Liver (tissue), 9 donors: ENCODE data around the gene SYNJ2. TPM values are rescaled to one million over a fixed set of nuclear protein-coding genes. Genes with fewer than 3 reads are reported as not detected.

ENCODE experiments used
- DNase-seq: peaks from one replicate; pipeline ENCODE4 v3.0.0-alpha.2; 2017; ENCODE audit warnings: low spot score
- H3K27ac ChIP-seq, 2 donors: one replicate each; pipeline ENCODE4 v1.7.0; 2013; ENCODE audit warnings: inconsistent platforms in 2 of 2, low read length in 2 of 2, control low read depth in 1 of 2, low read depth in 1 of 2, mild to moderate bottlenecking in 1 of 2
- H3K27me3 ChIP-seq, 4 donors: one replicate each; pipeline versions ENCODE4 v1.6.1 to v1.7.0; 2013; ENCODE audit warnings: low read length in 3 of 4, inconsistent platforms in 1 of 4, mild to moderate bottlenecking in 1 of 4, moderate library complexity in 1 of 4; ENCODE audit not compliant: control insufficient read depth in 4 of 4, insufficient read depth in 4 of 4
- H3K36me3 ChIP-seq, 4 donors: one replicate each; pipeline versions ENCODE4 v1.6.1 to v1.7.0; 2013; ENCODE audit warnings: low read length in 3 of 4, mild to moderate bottlenecking in 3 of 4, low read depth in 1 of 4, moderate library complexity in 1 of 4; ENCODE audit not compliant: control insufficient read depth in 4 of 4, insufficient read depth in 3 of 4
- H3K4me1 ChIP-seq, 4 donors: one replicate each; pipeline versions ENCODE4 v1.6.1 to v1.7.0; 2013; ENCODE audit warnings: low read length in 3 of 4, mild to moderate bottlenecking in 3 of 4, moderate library complexity in 1 of 4; ENCODE audit not compliant: control insufficient read depth in 4 of 4, insufficient read depth in 4 of 4
- H3K4me3 ChIP-seq, 3 donors: one replicate each; pipeline versions ENCODE4 v1.6.1 to v1.7.0; 2013; ENCODE audit warnings: low read length in 3 of 3, control low read depth in 1 of 3, low read depth in 1 of 3, mild to moderate bottlenecking in 1 of 3
- H3K9ac ChIP-seq, 2 donors: one replicate each; pipeline ENCODE4 v1.7.0; 2013; ENCODE audit warnings: low read length in 2 of 2, mild to moderate bottlenecking in 2 of 2, moderate library complexity in 2 of 2, control low read depth in 1 of 2, low read depth in 1 of 2
- H3K9me3 ChIP-seq, 4 donors: one replicate each; pipeline versions ENCODE4 v1.6.1 to v1.7.0; 2013; ENCODE audit warnings: low read length in 3 of 4; ENCODE audit not compliant: control insufficient read depth in 4 of 4
- EGR1 ChIP-seq, 2 donors: IDR thresholded peaks; 2 replicates each; pipeline ENCODE4 v1.6.1; 2016 to 2018; ENCODE audit warnings: antibody characterized with exemption in 2 of 2, low read depth in 2 of 2
- FOXA1 ChIP-seq: IDR thresholded peaks from 2 replicates; pipeline ENCODE4 v1.6.1; 2016; ENCODE audit warnings: antibody characterized with exemption
- FOXA2 ChIP-seq: IDR thresholded peaks from 2 replicates; pipeline ENCODE4 v1.6.1; 2016; ENCODE audit warnings: antibody characterized with exemption
- GABPA ChIP-seq, 2 donors: IDR thresholded peaks in 1 of 2; conservative IDR thresholded peaks in 1 of 2; 2 replicates each; pipeline ENCODE4 v1.6.1; 2016; ENCODE audit warnings: antibody characterized with exemption in 2 of 2, mild to moderate bottlenecking in 1 of 2, moderate library complexity in 1 of 2
- HNF4A ChIP-seq, 2 donors: conservative IDR thresholded peaks; 2 replicates each; pipeline ENCODE4 v1.6.1; 2016; ENCODE audit warnings: antibody characterized with exemption in 2 of 2, mild to moderate bottlenecking in 2 of 2
- JUND ChIP-seq, 2 donors: IDR thresholded peaks; 2 replicates each; pipeline ENCODE4 v1.6.1; 2016; ENCODE audit warnings: antibody characterized with exemption in 2 of 2
- RAD21 ChIP-seq, 2 donors: IDR thresholded peaks; 2 replicates each; pipeline ENCODE4 v1.6.1; 2016; ENCODE audit warnings: antibody characterized with exemption in 2 of 2, mild to moderate bottlenecking in 2 of 2
- SP1 ChIP-seq: IDR thresholded peaks from 2 replicates; pipeline ENCODE4 v1.6.1; 2018; ENCODE audit warnings: antibody characterized with exemption, mild to moderate bottlenecking
- TAF1 ChIP-seq: conservative IDR thresholded peaks from 2 replicates; pipeline ENCODE4 v1.6.1; 2016; ENCODE audit warnings: antibody characterized with exemption, mild to moderate bottlenecking
- YY1 ChIP-seq: IDR thresholded peaks from 2 replicates; pipeline ENCODE4 v1.6.1; 2016; ENCODE audit warnings: antibody characterized with exemption, mild to moderate bottlenecking
- WGBS: extraction: QIAGEN DNeasy Blood & Tissue Kit; methylation state at CpG from one replicate; pipeline ENCODE4 v1.1.7; 2013; 5-methylcytosine and 5-hydroxymethylcytosine counted together
- polyA plus RNA-seq, 2 donors: library from polyadenylated mRNA; stranded (reverse) in 1 of 2; unstranded in 1 of 2; fragments of 200-250 nt in 1 of 2; fragments of >200 nt in 1 of 2; fragmentation: Nextera tagmentation in 1 of 2; extraction: Ambion mirVana in 1 of 2; gene quantifications; one replicate each; pipeline versions ENCODE4 v1.2.1 to v1.2.3, GENCODE V29; 2013 to 2015
- total RNA-seq, 2 donors: library from RNA; depleted of rRNA; stranded (reverse); fragments of >200 nt; gene quantifications; one replicate each; pipeline ENCODE4 v1.2.3, GENCODE V29; 2014
- TF ChIP-seq, protein P1 (sequence below): IDR thresholded peaks from 2 replicates; pipeline ENCODE4 v1.6.1; 2016; ENCODE audit warnings: antibody characterized with exemption
- TF ChIP-seq, protein P2 (sequence below): IDR thresholded peaks from 2 replicates; pipeline ENCODE4 v1.6.1; 2016; ENCODE audit warnings: antibody characterized with exemption, mild to moderate bottlenecking
- TF ChIP-seq, protein P3 (sequence below): IDR thresholded peaks from 2 replicates; pipeline ENCODE4 v1.6.1; 2016; ENCODE audit warnings: antibody characterized with exemption
- TF ChIP-seq, protein P4 (sequence below): fragments of 150-350 bp; IDR thresholded peaks from 2 replicates; pipeline ENCODE4 v1.5.1; 2017; ENCODE audit warnings: improper control_type of control experiment, low read depth, low read length; ENCODE audit not compliant: missing input control
- TF ChIP-seq, protein P5 (sequence below): IDR thresholded peaks from 2 replicates; pipeline ENCODE4 v1.6.1; 2016; ENCODE audit warnings: antibody characterized with exemption
- donor health status: healthy.
- donor health status: healthy.
- donor health status: healthy.
- donor health status: healthy.
- donor health status: healthy.

Gene SYNJ2
- total and polyA plus RNA-seq, 4 donors, result 2.4 to 8.9 (median 3.2) TPM

DNA sequence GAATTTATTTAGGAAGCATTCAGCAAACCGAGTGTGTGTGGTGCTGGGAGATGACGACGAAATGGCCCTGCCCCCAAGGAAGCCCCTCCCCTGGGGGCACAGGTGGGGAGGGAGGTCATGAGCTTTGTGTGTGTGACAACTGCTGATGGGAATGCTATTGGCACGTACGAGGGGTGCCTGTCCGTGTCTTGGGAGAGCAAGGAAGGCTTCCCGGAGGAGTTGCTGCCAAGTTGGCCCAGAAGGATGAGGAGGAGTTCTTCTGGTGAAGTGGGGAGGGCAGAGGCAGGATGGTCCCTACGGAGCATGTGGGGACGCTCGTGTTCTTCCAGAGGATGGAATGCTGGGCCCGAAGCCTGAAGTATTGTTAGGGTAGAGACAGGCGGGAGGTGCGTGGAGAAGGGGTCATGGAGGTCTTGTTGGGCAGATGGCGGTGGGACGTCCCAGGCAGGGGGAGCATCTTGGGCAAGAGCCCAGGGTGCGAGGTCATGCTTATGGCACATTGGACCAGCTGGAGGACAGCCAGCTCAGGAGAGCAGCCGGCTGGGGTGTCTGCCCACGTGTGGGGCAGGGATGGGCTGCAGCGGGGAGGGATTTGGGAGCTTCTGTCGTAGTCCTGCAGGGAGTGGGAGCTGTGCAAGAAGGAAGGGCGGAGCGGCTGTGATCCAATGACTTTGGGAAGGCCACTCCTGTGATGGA, 46.1 kb downstream of the SYNJ2 start (continued):
- TF ChIP-seq, protein P1, sequence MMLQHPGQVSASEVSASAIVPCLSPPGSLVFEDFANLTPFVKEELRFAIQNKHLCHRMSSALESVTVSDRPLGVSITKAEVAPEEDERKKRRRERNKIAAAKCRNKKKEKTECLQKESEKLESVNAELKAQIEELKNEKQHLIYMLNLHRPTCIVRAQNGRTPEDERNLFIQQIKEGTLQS, result no peak
- TF ChIP-seq JUND (IDR thresholded peaks at IDR 0.05) (no peak), SP1 (no peak)
- TF ChIP-seq, protein P2, sequence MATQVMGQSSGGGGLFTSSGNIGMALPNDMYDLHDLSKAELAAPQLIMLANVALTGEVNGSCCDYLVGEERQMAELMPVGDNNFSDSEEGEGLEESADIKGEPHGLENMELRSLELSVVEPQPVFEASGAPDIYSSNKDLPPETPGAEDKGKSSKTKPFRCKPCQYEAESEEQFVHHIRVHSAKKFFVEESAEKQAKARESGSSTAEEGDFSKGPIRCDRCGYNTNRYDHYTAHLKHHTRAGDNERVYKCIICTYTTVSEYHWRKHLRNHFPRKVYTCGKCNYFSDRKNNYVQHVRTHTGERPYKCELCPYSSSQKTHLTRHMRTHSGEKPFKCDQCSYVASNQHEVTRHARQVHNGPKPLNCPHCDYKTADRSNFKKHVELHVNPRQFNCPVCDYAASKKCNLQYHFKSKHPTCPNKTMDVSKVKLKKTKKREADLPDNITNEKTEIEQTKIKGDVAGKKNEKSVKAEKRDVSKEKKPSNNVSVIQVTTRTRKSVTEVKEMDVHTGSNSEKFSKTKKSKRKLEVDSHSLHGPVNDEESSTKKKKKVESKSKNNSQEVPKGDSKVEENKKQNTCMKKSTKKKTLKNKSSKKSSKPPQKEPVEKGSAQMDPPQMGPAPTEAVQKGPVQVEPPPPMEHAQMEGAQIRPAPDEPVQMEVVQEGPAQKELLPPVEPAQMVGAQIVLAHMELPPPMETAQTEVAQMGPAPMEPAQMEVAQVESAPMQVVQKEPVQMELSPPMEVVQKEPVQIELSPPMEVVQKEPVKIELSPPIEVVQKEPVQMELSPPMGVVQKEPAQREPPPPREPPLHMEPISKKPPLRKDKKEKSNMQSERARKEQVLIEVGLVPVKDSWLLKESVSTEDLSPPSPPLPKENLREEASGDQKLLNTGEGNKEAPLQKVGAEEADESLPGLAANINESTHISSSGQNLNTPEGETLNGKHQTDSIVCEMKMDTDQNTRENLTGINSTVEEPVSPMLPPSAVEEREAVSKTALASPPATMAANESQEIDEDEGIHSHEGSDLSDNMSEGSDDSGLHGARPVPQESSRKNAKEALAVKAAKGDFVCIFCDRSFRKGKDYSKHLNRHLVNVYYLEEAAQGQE, result no peak

DNA sequence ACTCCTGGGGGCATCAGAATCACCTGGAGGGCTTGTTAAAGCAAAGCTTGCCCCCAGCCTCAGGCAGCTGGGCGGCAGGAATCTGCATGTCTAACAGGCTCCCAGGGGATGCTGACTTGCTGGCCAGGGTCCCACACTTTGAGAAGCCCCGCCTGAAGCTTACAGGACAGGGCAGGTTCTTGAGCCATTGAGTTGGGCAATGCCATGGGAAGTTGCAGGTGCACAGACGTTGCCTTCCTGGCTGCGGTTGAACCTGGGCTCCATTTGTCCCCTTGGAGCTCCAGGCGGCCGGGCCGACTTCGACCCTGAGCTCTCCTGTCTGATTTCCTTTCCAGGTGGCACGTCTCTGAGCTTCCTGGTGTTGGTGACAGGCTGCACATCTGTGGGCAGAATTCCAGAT, 46.8 kb downstream of the SYNJ2 start:
- DNase-seq, result no peak

More for the DNA sequence above, 46.8 kb downstream of the SYNJ2 start:
- H3K9me3 ChIP-seq, result no peaks in the 10 kb centered on the region
- TF ChIP-seq TAF1 (no peak), YY1 (no peak), JUND (IDR thresholded peaks at IDR 0.05) (no peak), SP1 (no peak), EGR1 (IDR thresholded peaks at IDR 0.05; ENCODE audit: low read depth in 2 of 2) (no peak), HNF4A (conservative IDR thresholded peaks at IDR 0.05) (no peak), RAD21 (IDR thresholded peaks at IDR 0.05) (no peak), FOXA1 (no peak), FOXA2 (no peak), GABPA (IDR thresholded peaks at IDR 0.05 in 1 of 2, conservative IDR thresholded peaks at IDR 0.05 in 1 of 2) (no peak)
- TF ChIP-seq, protein P3, sequence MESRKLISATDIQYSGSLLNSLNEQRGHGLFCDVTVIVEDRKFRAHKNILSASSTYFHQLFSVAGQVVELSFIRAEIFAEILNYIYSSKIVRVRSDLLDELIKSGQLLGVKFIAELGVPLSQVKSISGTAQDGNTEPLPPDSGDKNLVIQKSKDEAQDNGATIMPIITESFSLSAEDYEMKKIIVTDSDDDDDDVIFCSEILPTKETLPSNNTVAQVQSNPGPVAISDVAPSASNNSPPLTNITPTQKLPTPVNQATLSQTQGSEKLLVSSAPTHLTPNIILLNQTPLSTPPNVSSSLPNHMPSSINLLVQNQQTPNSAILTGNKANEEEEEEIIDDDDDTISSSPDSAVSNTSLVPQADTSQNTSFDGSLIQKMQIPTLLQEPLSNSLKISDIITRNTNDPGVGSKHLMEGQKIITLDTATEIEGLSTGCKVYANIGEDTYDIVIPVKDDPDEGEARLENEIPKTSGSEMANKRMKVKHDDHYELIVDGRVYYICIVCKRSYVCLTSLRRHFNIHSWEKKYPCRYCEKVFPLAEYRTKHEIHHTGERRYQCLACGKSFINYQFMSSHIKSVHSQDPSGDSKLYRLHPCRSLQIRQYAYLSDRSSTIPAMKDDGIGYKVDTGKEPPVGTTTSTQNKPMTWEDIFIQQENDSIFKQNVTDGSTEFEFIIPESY, result no peak
- TF ChIP-seq, protein P4, sequence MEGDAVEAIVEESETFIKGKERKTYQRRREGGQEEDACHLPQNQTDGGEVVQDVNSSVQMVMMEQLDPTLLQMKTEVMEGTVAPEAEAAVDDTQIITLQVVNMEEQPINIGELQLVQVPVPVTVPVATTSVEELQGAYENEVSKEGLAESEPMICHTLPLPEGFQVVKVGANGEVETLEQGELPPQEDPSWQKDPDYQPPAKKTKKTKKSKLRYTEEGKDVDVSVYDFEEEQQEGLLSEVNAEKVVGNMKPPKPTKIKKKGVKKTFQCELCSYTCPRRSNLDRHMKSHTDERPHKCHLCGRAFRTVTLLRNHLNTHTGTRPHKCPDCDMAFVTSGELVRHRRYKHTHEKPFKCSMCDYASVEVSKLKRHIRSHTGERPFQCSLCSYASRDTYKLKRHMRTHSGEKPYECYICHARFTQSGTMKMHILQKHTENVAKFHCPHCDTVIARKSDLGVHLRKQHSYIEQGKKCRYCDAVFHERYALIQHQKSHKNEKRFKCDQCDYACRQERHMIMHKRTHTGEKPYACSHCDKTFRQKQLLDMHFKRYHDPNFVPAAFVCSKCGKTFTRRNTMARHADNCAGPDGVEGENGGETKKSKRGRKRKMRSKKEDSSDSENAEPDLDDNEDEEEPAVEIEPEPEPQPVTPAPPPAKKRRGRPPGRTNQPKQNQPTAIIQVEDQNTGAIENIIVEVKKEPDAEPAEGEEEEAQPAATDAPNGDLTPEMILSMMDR, result no peak
- TF ChIP-seq, protein P5, sequence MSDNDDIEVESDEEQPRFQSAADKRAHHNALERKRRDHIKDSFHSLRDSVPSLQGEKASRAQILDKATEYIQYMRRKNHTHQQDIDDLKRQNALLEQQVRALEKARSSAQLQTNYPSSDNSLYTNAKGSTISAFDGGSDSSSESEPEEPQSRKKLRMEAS, result no peak
- TF ChIP-seq, protein P1, result no peak
- TF ChIP-seq, protein P2, result no peak
- no peak overlapping the region for H3K9ac ChIP-seq
- peaks cover 0 to 17% (median 6%) of the 10 kb centered on the region in 4 donors for H3K4me1 ChIP-seq
- no peak overlapping the region for H3K4me3 ChIP-seq
- no peaks in the 10 kb centered on the region for H3K27me3 ChIP-seq
- no peak overlapping the region for H3K27ac ChIP-seq
- peaks cover 0 to 2% (median 0%) of the 10 kb centered on the region in 4 donors for H3K36me3 ChIP-seq
- 86% methylated on average over 9 of the region's 9 CpGs for WGBS
